Occipital lobe (tissue), 3 donors: ENCODE results near the gene SRD5A3. TPM values are rescaled to one million over a fixed set of nuclear protein-coding genes. Genes with fewer than 3 reads are reported as not detected.

Experiments used
- DNase-seq: peaks from one replicate; lab custom pipeline; 2025; lab: John Stamatoyannopoulos, UW
- small RNA-seq: library from RNA; depleted of rRNA; stranded (forward); fragments of <200 nt; gene quantifications from one replicate; pipeline ENCODE3, GENCODE V24; 2014
- total RNA-seq: library from RNA; depleted of rRNA; stranded (reverse); fragments of >200 nt; gene quantifications from one replicate; pipeline ENCODE4 v1.2.3, GENCODE V29; 2014

Gene SRD5A3
- total RNA-seq, 1 donor from 2014 or later = 10.3 TPM

DNA sequence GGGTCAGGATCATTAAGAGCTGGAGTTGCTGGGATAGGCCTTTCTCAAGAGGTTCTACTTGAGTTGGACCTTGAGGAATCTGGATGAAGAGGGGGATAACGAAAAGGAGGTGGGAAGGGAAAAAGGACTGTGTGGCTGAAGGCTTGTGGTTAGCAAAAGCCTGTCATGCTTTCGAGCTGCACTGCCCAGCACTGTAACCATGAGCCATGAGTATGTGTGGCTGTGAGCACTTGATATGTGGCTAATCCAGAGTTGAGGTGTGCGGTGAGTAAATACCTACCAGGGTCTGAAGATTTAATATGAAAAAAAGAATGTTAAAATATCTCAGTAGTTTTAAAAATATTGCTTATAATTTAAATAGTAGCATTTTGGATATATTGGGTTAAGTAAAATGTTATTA lies 61.1 kb downstream of the SRD5A3 start:
- DNase-seq = no peak

DNA sequence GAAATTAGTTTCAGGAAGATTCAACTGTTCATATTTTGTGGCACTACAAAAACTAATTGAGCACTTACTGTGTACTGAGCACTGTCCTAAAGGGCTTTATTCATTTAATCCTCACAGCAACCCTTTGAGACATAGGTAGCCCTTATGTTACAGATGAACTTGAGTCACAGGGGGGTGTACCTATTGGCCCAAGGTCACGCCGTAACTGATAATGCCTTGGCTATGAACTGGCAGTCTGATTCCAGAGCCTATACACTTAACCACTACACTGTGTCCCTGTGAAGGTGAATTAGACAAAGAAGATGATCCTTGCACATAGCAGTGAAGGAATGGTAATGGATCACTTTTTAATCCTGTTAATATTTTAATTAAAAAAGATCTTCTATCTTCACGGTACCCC lies 61.7 kb downstream of the SRD5A3 start:
- DNase-seq = no peak

DNA sequence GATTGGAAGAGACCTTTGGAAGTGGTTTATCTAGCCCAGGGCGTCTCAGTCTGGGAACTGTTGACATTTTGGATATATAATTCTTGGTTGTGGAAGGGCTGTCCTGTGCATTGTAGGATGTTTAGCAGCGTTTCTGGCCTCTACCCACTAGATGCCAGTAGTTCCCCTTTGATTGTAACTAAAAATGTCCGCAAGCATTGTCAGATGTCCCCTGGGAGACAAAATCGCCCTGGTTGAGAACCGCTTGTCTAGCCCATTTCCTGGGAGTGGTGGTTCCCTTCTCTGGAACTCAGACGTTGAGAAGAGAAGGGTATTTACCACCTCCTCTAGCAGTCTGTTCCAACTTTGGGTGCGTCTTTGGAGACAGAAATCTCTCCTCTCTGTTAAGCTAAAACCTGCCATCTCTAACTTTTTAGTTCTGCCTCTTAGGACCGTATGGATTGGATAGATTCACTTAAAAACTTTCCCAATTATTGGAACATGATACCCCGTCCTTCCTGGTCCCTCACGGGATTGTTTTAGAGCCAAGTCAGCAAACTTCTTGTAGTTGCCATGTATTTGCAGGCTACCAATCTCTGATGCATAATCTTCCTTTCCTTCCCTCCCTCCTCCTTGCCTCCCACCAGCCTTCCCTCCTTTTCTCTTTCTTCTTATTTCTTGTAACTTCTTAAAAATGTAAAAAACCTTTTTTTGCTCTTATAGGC lies 63.6 kb downstream of the SRD5A3 start:
- DNase-seq = no peak

DNA sequence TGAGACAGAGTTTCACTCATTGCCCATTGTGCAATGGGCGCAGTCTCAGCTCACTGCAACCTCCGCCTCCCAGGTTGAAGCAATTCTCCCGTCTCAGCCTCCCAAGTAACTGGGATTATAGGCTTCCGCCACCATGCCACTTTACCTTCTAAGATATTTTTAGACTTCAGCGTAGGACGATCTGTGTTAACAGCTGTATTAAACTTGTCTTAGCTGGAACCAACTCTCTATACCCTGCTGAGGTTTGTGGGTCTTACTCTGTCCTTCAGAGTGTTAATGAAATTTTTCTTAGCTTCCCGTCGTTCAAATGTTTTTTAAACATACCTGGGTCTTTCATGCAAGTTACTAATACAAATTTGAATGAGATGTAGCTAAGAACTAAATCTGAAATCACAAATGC lies 64.4 kb downstream of the SRD5A3 start:
- DNase-seq = no peak

DNA sequence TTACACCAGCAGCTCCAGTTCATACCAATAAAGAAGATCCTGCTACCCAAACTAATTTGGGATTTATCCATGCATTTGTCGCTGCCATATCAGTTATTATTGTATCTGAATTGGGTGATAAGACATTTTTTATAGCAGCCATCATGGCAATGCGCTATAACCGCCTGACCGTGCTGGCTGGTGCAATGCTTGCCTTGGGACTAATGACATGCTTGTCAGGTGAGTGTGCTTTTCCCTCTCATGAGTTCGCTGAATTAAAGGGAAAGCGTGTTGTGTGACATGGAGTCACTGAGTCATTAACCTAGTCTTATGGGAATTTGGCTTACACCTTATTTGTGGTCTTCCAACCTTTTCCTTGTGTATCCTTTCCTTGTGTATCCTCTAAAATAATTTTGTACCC lies 65.6 kb downstream of the SRD5A3 start:
- no peak for DNase-seq

DNA sequence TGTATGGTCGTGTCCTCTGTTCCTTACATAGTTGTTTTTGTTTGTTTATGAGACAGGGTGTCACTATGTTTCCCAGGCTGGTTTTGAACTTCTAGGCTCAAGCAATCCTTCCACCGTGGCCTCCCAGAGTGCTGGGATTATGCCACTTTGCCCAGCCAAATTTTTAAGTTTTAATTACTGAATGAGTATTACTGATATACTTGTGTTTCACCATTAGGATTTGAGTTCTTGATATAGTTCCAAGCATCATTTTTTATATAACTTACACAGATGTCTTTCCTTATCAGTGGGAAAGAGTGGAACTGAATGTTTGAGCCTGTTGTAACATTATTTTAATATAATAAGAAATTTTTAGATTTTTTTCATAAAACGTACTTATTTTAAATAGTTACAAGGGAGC lies 70.1 kb downstream of the SRD5A3 start:
- no peak for DNase-seq

Small RNAs within 50 kb of the gene (small RNA-seq; reads per million reads assigned to genes)
- gene RF00019 = not detected

Other genes starting within 250 kb of the SRD5A3 start
- 13.7 TPM for gene KDR, start 220.6 kb upstream of the SRD5A3 start, total RNA-seq
- 109 TPM for gene TMEM165, start 49.7 kb downstream of the SRD5A3 start, total RNA-seq
- gene CLOCK, start 200.7 kb downstream of the SRD5A3 start, total RNA-seq = 37.0 TPM
- not detected for gene PDCL2, start 246.0 kb downstream of the SRD5A3 start, total RNA-seq